Measurements from ENCODE around the gene PIK3CD. TPM values are rescaled to one million over a fixed set of nuclear protein-coding genes. Genes with fewer than 3 reads are reported as not detected.

The PIK3CD gene
- polyA plus RNA-seq, 1 of the 3 experiments (the other 2 are of a cell fraction): 6.0 TPM

DNA sequence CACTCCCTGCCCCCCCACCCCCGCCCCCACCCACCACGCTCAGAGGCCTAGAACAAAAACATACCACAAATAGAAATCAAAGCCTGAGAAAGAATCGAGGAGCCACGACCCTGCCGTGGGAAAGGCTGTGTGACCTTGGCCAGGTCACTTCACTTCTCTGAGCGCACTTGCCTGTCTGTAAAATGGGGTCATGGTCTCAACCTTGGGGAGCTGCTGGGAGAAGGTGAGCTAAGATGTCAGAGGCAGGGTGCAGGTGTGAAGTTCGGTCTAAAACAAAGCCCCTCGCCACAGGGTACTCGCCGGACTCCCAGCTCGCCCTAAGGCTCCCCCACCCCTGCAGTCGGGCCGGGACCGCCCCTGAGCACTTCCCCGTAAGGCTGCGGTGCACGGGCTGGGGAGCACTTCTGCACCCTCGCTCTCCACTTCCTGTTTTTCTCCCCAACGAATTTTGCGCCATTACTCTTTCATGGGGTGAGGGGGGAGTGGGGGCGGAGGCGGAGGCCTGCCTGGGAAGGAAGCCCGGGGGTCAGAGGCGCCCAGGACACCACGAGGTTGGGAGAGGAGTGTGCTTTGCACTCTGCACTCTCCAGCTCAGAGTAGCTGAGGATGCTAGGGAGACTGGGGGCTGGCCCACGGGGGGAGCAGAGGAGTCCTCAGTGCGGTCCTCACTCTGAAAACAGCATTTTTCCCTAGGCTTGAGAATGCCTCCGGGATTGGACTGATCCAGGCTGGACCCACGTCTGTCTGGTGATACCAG, 21.9 kb upstream of the PIK3CD start:
- no peaks in the 10 kb centered on the region for H4K20me1 ChIP-seq (ENCODE audit: insufficient read depth)
- no peak for TF ChIP-seq TCF12 (IDR thresholded peaks at IDR 0.05)
- no peak for TF ChIP-seq RCOR1 (IDR thresholded peaks at IDR 0.05; ENCODE audit: low read length)
- TF ChIP-seq, protein P1, sequence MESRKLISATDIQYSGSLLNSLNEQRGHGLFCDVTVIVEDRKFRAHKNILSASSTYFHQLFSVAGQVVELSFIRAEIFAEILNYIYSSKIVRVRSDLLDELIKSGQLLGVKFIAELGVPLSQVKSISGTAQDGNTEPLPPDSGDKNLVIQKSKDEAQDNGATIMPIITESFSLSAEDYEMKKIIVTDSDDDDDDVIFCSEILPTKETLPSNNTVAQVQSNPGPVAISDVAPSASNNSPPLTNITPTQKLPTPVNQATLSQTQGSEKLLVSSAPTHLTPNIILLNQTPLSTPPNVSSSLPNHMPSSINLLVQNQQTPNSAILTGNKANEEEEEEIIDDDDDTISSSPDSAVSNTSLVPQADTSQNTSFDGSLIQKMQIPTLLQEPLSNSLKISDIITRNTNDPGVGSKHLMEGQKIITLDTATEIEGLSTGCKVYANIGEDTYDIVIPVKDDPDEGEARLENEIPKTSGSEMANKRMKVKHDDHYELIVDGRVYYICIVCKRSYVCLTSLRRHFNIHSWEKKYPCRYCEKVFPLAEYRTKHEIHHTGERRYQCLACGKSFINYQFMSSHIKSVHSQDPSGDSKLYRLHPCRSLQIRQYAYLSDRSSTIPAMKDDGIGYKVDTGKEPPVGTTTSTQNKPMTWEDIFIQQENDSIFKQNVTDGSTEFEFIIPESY (IDR thresholded peaks at IDR 0.05; ENCODE audit: borderline replicate concordance, low read depth): no peak
- TF ChIP-seq, protein P2, sequence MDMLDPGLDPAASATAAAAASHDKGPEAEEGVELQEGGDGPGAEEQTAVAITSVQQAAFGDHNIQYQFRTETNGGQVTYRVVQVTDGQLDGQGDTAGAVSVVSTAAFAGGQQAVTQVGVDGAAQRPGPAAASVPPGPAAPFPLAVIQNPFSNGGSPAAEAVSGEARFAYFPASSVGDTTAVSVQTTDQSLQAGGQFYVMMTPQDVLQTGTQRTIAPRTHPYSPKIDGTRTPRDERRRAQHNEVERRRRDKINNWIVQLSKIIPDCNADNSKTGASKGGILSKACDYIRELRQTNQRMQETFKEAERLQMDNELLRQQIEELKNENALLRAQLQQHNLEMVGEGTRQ (IDR thresholded peaks at IDR 0.05; ENCODE audit: borderline replicate concordance, low read depth, low read length): no peak
- TF ChIP-seq, protein P3, sequence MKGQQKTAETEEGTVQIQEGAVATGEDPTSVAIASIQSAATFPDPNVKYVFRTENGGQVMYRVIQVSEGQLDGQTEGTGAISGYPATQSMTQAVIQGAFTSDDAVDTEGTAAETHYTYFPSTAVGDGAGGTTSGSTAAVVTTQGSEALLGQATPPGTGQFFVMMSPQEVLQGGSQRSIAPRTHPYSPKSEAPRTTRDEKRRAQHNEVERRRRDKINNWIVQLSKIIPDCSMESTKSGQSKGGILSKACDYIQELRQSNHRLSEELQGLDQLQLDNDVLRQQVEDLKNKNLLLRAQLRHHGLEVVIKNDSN (IDR thresholded peaks at IDR 0.05; ENCODE audit: borderline replicate concordance, low read depth): no peak
- TF ChIP-seq, protein P4, sequence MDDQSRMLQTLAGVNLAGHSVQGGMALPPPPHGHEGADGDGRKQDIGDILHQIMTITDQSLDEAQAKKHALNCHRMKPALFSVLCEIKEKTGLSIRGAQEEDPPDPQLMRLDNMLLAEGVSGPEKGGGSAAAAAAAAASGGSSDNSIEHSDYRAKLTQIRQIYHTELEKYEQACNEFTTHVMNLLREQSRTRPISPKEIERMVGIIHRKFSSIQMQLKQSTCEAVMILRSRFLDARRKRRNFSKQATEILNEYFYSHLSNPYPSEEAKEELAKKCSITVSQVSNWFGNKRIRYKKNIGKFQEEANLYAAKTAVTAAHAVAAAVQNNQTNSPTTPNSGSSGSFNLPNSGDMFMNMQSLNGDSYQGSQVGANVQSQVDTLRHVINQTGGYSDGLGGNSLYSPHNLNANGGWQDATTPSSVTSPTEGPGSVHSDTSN (IDR thresholded peaks at IDR 0.05): no peak
- TF ChIP-seq FOXJ3 (CRISPR knock-in tag; IDR thresholded peaks at IDR 0.05): no peak
- no peak overlapping the region for H3K9ac ChIP-seq
- H3K36me3 ChIP-seq (replicated peaks in 1 of 2; ENCODE audit: control insufficient read depth in 1 of 2, insufficient read depth in 2 of 2, low read length in 1 of 2): no peaks in the 10 kb centered on the region
- no peak overlapping the region for H2AFZ ChIP-seq (ENCODE audit: low read depth)
- H3K27me3 ChIP-seq (ENCODE audit: insufficient read depth): no peaks in the 10 kb centered on the region
- no peak overlapping the region for H3K4me3 ChIP-seq (ENCODE audit: low read depth in 2 of 2, low read length in 1 of 2)
- no peak for DNase-seq
- H3K4me2 ChIP-seq: no peak overlapping the region
- H3K27ac ChIP-seq (ENCODE audit: low read depth in 2 of 2, low read length in 1 of 2): no peak overlapping the region
- no peaks in the 10 kb centered on the region for H3F3A ChIP-seq (replicated peaks; ENCODE audit: insufficient read depth)
- no peaks in the 10 kb centered on the region; a peak in 1 of 4 replicates for H3K4me1 ChIP-seq (ENCODE audit: control insufficient read depth in 1 of 2, insufficient read depth in 2 of 2, low read depth in 1 of 2, low read length in 1 of 2)
- H3K9me3 ChIP-seq: no peaks in the 10 kb centered on the region
- ChIA-PET POLR2A (interaction anchor here (0.7 kb wide), 1 partner anchor 25 kb away, joined by 3 read pairs; no protein-coding TSS in a partner anchor), CTCF (interaction anchor here (0.6 to 4.2 kb wide), 5 partner anchors 14 to 1747 kb away, joined by 3 to 74 read pairs (median 3); no protein-coding TSS in a partner anchor)
- H3K9me2 ChIP-seq: no peaks in the 10 kb centered on the region
- 81% methylated on average over 20 of the region's 29 CpGs for WGBS (ENCODE audit: low lambda C conversion rate)
- no peaks in the 10 kb centered on the region for H3K79me2 ChIP-seq (ENCODE audit: insufficient read depth)

DNA sequence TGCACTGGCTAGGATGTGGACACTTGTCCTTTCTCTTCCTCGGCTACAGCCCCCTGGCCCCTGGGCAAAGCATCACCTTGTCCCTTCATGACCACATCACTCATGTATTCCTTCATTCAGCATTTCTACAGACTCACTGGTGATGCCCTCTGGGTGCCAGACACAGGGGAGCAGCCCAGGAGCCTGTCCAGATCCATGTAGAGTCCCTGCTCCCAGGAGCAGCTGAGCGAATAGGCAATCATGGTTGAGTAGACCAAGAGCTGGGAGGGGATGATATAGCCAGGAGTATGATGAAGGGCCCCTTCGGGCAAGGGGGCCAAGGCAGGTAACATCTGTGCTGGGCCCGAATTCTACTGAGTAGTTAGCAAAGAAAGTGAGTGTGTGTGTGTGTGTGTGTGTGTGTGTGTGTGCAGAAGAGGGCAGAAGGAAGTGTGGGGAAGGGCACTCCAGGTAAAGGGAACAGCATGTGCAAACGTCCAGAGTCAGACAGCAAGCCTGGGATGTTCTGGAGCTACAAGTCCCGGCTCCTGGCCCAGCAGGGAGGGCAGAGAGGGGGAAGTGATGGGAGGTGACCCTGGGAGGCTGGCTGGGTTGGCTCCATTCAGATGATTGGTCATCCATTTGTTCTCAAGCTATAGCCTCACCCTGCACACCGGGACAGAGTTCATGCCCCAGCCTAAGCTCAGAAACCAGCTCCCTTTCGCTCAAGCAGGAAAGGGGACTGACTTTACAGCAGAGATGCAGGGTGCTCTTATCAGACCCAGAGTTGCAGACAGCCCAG, 21.0 kb upstream of the PIK3CD start:
- H2AFZ ChIP-seq (ENCODE audit: low read depth): no peak overlapping the region
- ChIA-PET CTCF (interaction anchor here (0.9 to 1.3 kb wide), 5 partner anchors 15 to 245 kb away, joined by 3 to 4 read pairs (median 3); no protein-coding TSS in a partner anchor), POLR2A (interaction anchor here (0.6 to 0.7 kb wide), 2 partner anchors 24 to 28 kb away, joined by 3 read pairs; no protein-coding TSS in a partner anchor)
- no peaks in the 10 kb centered on the region for H4K20me1 ChIP-seq (ENCODE audit: insufficient read depth)
- no peaks in the 10 kb centered on the region for H3K36me3 ChIP-seq (replicated peaks in 1 of 2; ENCODE audit: control insufficient read depth in 1 of 2, insufficient read depth in 2 of 2, low read length in 1 of 2)
- H3K4me1 ChIP-seq (ENCODE audit: control insufficient read depth in 1 of 2, insufficient read depth in 2 of 2, low read depth in 1 of 2, low read length in 1 of 2): no peaks in the 10 kb centered on the region; a peak in 1 of 4 replicates
- no peaks in the 10 kb centered on the region for H3F3A ChIP-seq (replicated peaks; ENCODE audit: insufficient read depth)
- no peaks in the 10 kb centered on the region for H3K27me3 ChIP-seq (ENCODE audit: insufficient read depth)
- H3K27ac ChIP-seq (ENCODE audit: low read depth in 2 of 2, low read length in 1 of 2): no peak overlapping the region
- 61% methylated on average over 5 of the region's 8 CpGs for WGBS (ENCODE audit: low lambda C conversion rate)
- no peak for DNase-seq
- H3K79me2 ChIP-seq (ENCODE audit: insufficient read depth): no peaks in the 10 kb centered on the region
- no peaks in the 10 kb centered on the region for H3K9me2 ChIP-seq
- no peaks in the 10 kb centered on the region for H3K9me3 ChIP-seq
- TF ChIP-seq RCOR1 (IDR thresholded peaks at IDR 0.05; ENCODE audit: low read length): no peak
- no peak for TF ChIP-seq NFIC (IDR thresholded peaks at IDR 0.05; ENCODE audit: borderline replicate concordance)
- no peak for TF ChIP-seq FOXM1 (IDR thresholded peaks at IDR 0.05; ENCODE audit: low read depth)
- TF ChIP-seq NRF1 (IDR thresholded peaks at IDR 0.05; ENCODE audit: low read depth, low read length): no peak
- no peak for TF ChIP-seq POLR2AphosphoS5 (IDR thresholded peaks at IDR 0.05; ENCODE audit: low read depth, low read length)
- TF ChIP-seq, protein P5, sequence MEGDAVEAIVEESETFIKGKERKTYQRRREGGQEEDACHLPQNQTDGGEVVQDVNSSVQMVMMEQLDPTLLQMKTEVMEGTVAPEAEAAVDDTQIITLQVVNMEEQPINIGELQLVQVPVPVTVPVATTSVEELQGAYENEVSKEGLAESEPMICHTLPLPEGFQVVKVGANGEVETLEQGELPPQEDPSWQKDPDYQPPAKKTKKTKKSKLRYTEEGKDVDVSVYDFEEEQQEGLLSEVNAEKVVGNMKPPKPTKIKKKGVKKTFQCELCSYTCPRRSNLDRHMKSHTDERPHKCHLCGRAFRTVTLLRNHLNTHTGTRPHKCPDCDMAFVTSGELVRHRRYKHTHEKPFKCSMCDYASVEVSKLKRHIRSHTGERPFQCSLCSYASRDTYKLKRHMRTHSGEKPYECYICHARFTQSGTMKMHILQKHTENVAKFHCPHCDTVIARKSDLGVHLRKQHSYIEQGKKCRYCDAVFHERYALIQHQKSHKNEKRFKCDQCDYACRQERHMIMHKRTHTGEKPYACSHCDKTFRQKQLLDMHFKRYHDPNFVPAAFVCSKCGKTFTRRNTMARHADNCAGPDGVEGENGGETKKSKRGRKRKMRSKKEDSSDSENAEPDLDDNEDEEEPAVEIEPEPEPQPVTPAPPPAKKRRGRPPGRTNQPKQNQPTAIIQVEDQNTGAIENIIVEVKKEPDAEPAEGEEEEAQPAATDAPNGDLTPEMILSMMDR (IDR thresholded peaks at IDR 0.05): no peak
- H3K4me2 ChIP-seq: no peak overlapping the region
- no peak overlapping the region for H3K9ac ChIP-seq
- H3K4me3 ChIP-seq (ENCODE audit: low read depth in 2 of 2, low read length in 1 of 2): no peak overlapping the region

Measured in SK-N-SH (cell line).